Keratinocyte (primary cell): ENCODE measurements around the gene ARHGDIG. TPM values are rescaled to one million over a fixed set of nuclear protein-coding genes. Genes with fewer than 3 reads are reported as not detected.

Source experiments
- DNase-seq: peaks from one replicate; pipeline ENCODE4 v3.0.0-alpha.2; 2011; ENCODE audit warnings: low read depth, missing footprints, low spot score
- FAIRE-seq: peaks from 2 replicates; lab custom pipeline; 2011; peaks lifted over from hg19 to GRCh38; lab: Jason Lieb, UNC
- H2AFZ ChIP-seq: 2 replicates; pipeline ENCODE4 v1.6.0; 2012; ENCODE audit warnings: low read length, control low read depth, inconsistent platforms; ENCODE audit not compliant: control insufficient read depth
- H3K27ac ChIP-seq: 2 replicates; pipeline ENCODE4 v1.5.1; 2011; ENCODE audit warnings: low read length; ENCODE audit not compliant: control insufficient read depth, insufficient read depth
- H3K27me3 ChIP-seq: 3 replicates; pipeline ENCODE4 v1.6.0; 2011; ENCODE audit warnings: low read length; ENCODE audit not compliant: control insufficient read depth, insufficient read depth; ENCODE audit errors: extremely low read depth
- H3K36me3 ChIP-seq, 2 experiments: 2 replicates in 1 of 2; 3 replicates in 1 of 2; pipeline ENCODE4 v1.5.1; 2011; ENCODE audit warnings: low read length in 2 of 2, mild to moderate bottlenecking in 1 of 2; ENCODE audit not compliant: control insufficient read depth in 2 of 2, insufficient read depth in 2 of 2; ENCODE audit errors: extremely low read depth in 1 of 2
- H3K4me1 ChIP-seq: 3 replicates; pipeline ENCODE4 v1.5.1; 2011; ENCODE audit warnings: low read length; ENCODE audit not compliant: control insufficient read depth, insufficient read depth; ENCODE audit errors: extremely low read depth
- H3K4me2 ChIP-seq: 3 replicates; pipeline ENCODE4 v1.6.0; 2011; ENCODE audit warnings: low read depth, low read length; ENCODE audit not compliant: control insufficient read depth, insufficient read depth; ENCODE audit errors: extremely low read depth
- H3K4me3 ChIP-seq, 3 experiments: fragments of 200-600 bp in 1 of 3; sonication (generic) in 1 of 3; 2 replicates in 2 of 3; 3 replicates in 1 of 3; pipeline ENCODE4 v1.5.1; 2011 to 2016; ENCODE audit warnings: low read length in 3 of 3, mild to moderate bottlenecking in 3 of 3, control low read depth in 2 of 3, inconsistent platforms in 1 of 3, low read depth in 1 of 3, mixed read lengths in 1 of 3, mixed run types in 1 of 3, moderate library complexity in 1 of 3; ENCODE audit not compliant: control insufficient read depth in 2 of 3, insufficient read depth in 2 of 3; ENCODE audit errors: extremely low read depth in 1 of 3
- H3K79me2 ChIP-seq: 2 replicates; pipeline ENCODE4 v1.6.0; 2012; ENCODE audit warnings: low read length; ENCODE audit not compliant: control insufficient read depth, insufficient read depth
- H3K9ac ChIP-seq: 3 replicates; pipeline ENCODE4 v1.6.0; 2011; ENCODE audit warnings: low read length; ENCODE audit not compliant: control insufficient read depth, insufficient read depth; ENCODE audit errors: extremely low read depth
- H3K9me1 ChIP-seq: 3 replicates; pipeline ENCODE4 v1.6.0; 2011; ENCODE audit warnings: low read length; ENCODE audit not compliant: control insufficient read depth, insufficient read depth; ENCODE audit errors: extremely low read depth
- H3K9me3 ChIP-seq: 2 replicates; pipeline ENCODE4 v1.5.1; 2012; ENCODE audit warnings: low read depth, low read length; ENCODE audit not compliant: control insufficient read depth
- H4K20me1 ChIP-seq: 3 replicates; pipeline ENCODE4 v1.6.0; 2011; ENCODE audit warnings: low read length; ENCODE audit not compliant: control insufficient read depth, insufficient read depth; ENCODE audit errors: extremely low read depth
- CTCF ChIP-seq, 3 experiments: IDR thresholded peaks in 1 of 3; conservative IDR thresholded peaks in 1 of 3; optimal IDR thresholded peaks in 1 of 3; 2 replicates in 2 of 3; 3 replicates in 1 of 3; pipeline versions ENCODE3 to v1.5.1; 2011; ENCODE audit warnings: low read length in 3 of 3, mild to moderate bottlenecking in 3 of 3, moderate library complexity in 2 of 3, control low read depth in 1 of 3, inconsistent platforms in 1 of 3; ENCODE audit not compliant: insufficient read depth in 2 of 3; ENCODE audit errors: extremely low read depth in 1 of 3
- EZH2 ChIP-seq: IDR thresholded peaks from one replicate; pipeline ENCODE4 v1.6.1; 2012; ENCODE audit warnings: inconsistent platforms, mild to moderate bottlenecking, low read length, moderate library complexity
- dilution Hi-C: fragments of 300-500 bp; cut with MboI; formaldehyde crosslinking; loops from one replicate; pipeline ENCODE4 v1.7.0; 2020; ENCODE audit warnings: low sequenced_read_pairs; ENCODE audit not compliant: extremely low pct_ligation_motif_present
- polyA plus RNA-seq, 5 experiments: library from polyadenylated mRNA; depleted of rRNA in 3 of 5; stranded (reverse) in 3 of 5; stranded (forward) in 1 of 5; unstranded in 1 of 5; fragments of >200 nt; gene quantifications; 1 replicate in 1 of 5; 2 replicates in 3 of 5; 3 replicates in 1 of 5; pipeline versions ENCODE4 v1.2.1 to v1.2.3, GENCODE V29; 2011 to 2012; ENCODE audit warnings: missing spikeins in 2 of 5, low read depth in 1 of 5, low replicate concordance in 1 of 5

The ARHGDIG gene
- polyA plus RNA-seq, 1 donor (not counting 4 experiments of a cell fraction or from before 2014, with no cell fraction given), result 0.17 TPM

GRCh38 chr16:278863-279366, 1.5 kb upstream of the ARHGDIG start:
- Histone ChIP-seq H3K27ac (no peak overlapping the region), H3K79me2 (no peaks in the 10 kb centered on the region), H3K9me3 (no peaks in the 10 kb centered on the region), H3K9ac (no peak overlapping the region), H3K36me3 (no peaks in the 10 kb centered on the region), H2AFZ (no peak overlapping the region), H3K4me2 (no peak overlapping the region), H3K9me1 (no peaks in the 10 kb centered on the region), H3K27me3 (peaks cover 71% of the 10 kb centered on the region), H4K20me1 (no peaks in the 10 kb centered on the region), H3K4me3 (no peak overlapping the region), H3K4me1 (no peaks in the 10 kb centered on the region)
- FAIRE-seq (peak; percentile 78), DNase-seq (no peak)
- peak; percentile 20 for TF ChIP-seq EZH2
- no peak for TF ChIP-seq CTCF (optimal IDR thresholded peaks at IDR 0.05 in 1 of 3, IDR thresholded peaks at IDR 0.05 in 1 of 3, conservative IDR thresholded peaks at IDR 0.05 in 1 of 3; ENCODE audit: extremely low read depth in 1 of 3, insufficient read depth in 2 of 3, low read length in 3 of 3)
- dilution Hi-C loops, result no loop called here

GRCh38 chr16:279531-279930, 860 bp upstream of the ARHGDIG start:
- dilution Hi-C loops, result no loop called here
- Histone ChIP-seq H3K27ac (no peak overlapping the region), H3K9me3 (no peaks in the 10 kb centered on the region), H3K9me1 (no peaks in the 10 kb centered on the region), H4K20me1 (no peaks in the 10 kb centered on the region), H3K4me2 (no peak overlapping the region), H2AFZ (no peak overlapping the region), H3K27me3 (peaks cover 65% of the 10 kb centered on the region), H3K9ac (no peak overlapping the region), H3K79me2 (no peaks in the 10 kb centered on the region), H3K36me3 (no peaks in the 10 kb centered on the region), H3K4me3 (no peak overlapping the region), H3K4me1 (no peaks in the 10 kb centered on the region)
- FAIRE-seq (no peak), DNase-seq (no peak)
- TF ChIP-seq EZH2, result no peak
- no peak for TF ChIP-seq CTCF (optimal IDR thresholded peaks at IDR 0.05 in 1 of 3, IDR thresholded peaks at IDR 0.05 in 1 of 3, conservative IDR thresholded peaks at IDR 0.05 in 1 of 3; ENCODE audit: extremely low read depth in 1 of 3, insufficient read depth in 2 of 3, low read length in 3 of 3)
